GM23338 (cell line): Measurements from ENCODE around the gene ASAP2. TPM values are rescaled to one million over a fixed set of nuclear protein-coding genes. Genes with fewer than 3 reads are reported as not detected.

Source experiments
- ATAC-seq: fragments of 200-7000 bp; cut with Tn5 transposase; 3 replicates; pipeline ENCODE4 v1.9.1; 2020
- DNase-seq: peaks from one replicate; pipeline ENCODE4 v3.0.0-alpha.2; 2015; ENCODE audit warnings: low spot score
- H2AFZ ChIP-seq: fragments of 200-600 bp; sonication (generic); 2 replicates; pipeline ENCODE4 v1.8.0; 2016; ENCODE audit warnings: antibody characterized with exemption, mild to moderate bottlenecking, moderate library complexity
- H3F3A ChIP-seq: fragments of 200-600 bp; sonication (generic); replicated peaks from 2 replicates; pipeline ENCODE4 v1.8.0; 2017; ENCODE audit warnings: antibody characterized with exemption, mixed run types, low read depth
- H3K27ac ChIP-seq: fragments of 200-600 bp; sonication (generic); 2 replicates; pipeline ENCODE4 v1.6.1; 2016; ENCODE audit warnings: low read depth
- H3K27me3 ChIP-seq: fragments of 200-600 bp; sonication (generic); 2 replicates; pipeline ENCODE4 v1.8.0; 2016; ENCODE audit warnings: mild to moderate bottlenecking, mixed run types, moderate library complexity; ENCODE audit not compliant: insufficient read depth
- H3K36me3 ChIP-seq: fragments of 200-600 bp; sonication (generic); 2 replicates; pipeline ENCODE4 v1.8.0; 2016; ENCODE audit warnings: mild to moderate bottlenecking; ENCODE audit not compliant: insufficient read depth
- H3K4me1 ChIP-seq: fragments of 200-600 bp; sonication (generic); 2 replicates; pipeline ENCODE4 v1.8.0; 2016; ENCODE audit warnings: mild to moderate bottlenecking, moderate library complexity; ENCODE audit not compliant: insufficient read depth
- H3K4me2 ChIP-seq: fragments of 200-600 bp; sonication (generic); 2 replicates; pipeline ENCODE4 v1.7.1; 2017; ENCODE audit warnings: mixed run types
- H3K4me3 ChIP-seq: fragments of 200-600 bp; sonication (generic); 2 replicates; pipeline ENCODE4 v1.6.1; 2016; ENCODE audit warnings: mixed run types
- H3K79me2 ChIP-seq: fragments of 200-600 bp; sonication (generic); replicated peaks from 2 replicates; pipeline ENCODE4 v1.8.0; 2017; ENCODE audit warnings: mild to moderate bottlenecking; ENCODE audit not compliant: insufficient read depth
- H3K9me2 ChIP-seq: fragments of 200-600 bp; sonication (generic); 2 replicates; pipeline ENCODE4 v1.8.0; 2017; ENCODE audit not compliant: insufficient read depth
- H4K20me1 ChIP-seq: fragments of 200-600 bp; sonication (generic); replicated peaks from 2 replicates; pipeline ENCODE4 v1.8.0; 2017; ENCODE audit warnings: mild to moderate bottlenecking; ENCODE audit not compliant: insufficient read depth
- H3K27ac Mint-ChIP-seq: 2 replicates; pipeline ENCODE4 v1.8.0; 2020; ENCODE audit warnings: inconsistent platforms, mild to moderate bottlenecking, moderate library complexity, mixed read lengths
- H3K27me3 Mint-ChIP-seq: 3 replicates; pipeline ENCODE4 v1.8.0; 2022; ENCODE audit warnings: low read depth, mild to moderate bottlenecking, moderate library complexity, mixed read lengths, inconsistent platforms; ENCODE audit not compliant: insufficient read depth, poor library complexity
- H3K36me3 Mint-ChIP-seq: 3 replicates; pipeline ENCODE4 v1.8.0; 2021; ENCODE audit warnings: low read depth, mild to moderate bottlenecking, inconsistent platforms, moderate library complexity, mixed read lengths
- H3K4me1 Mint-ChIP-seq: 3 replicates; pipeline ENCODE4 v1.8.0; 2020; ENCODE audit warnings: mild to moderate bottlenecking, inconsistent platforms, mixed read lengths
- H3K4me3 Mint-ChIP-seq: 3 replicates; pipeline ENCODE4 v1.8.0; 2021; ENCODE audit warnings: moderate library complexity, mild to moderate bottlenecking, inconsistent platforms, mixed read lengths
- H3K9me3 Mint-ChIP-seq: 3 replicates; pipeline ENCODE4 v1.8.0; 2020; ENCODE audit warnings: moderate library complexity, mild to moderate bottlenecking, inconsistent platforms, mixed read lengths
- CREB1 ChIP-seq: fragments of 250-450 bp; sonication (Bioruptor Pico); IDR thresholded peaks from 2 replicates; pipeline ENCODE4 v1.5.0; 2020; ENCODE audit warnings: low read depth, mild to moderate bottlenecking, moderate library complexity
- CTCF ChIP-seq, 2 experiments: fragments of 200-600 bp in 1 of 2; sonication (generic) in 1 of 2; conservative IDR thresholded peaks; 2 replicates each; pipeline versions ENCODE4 v1.5.1 to v1.6.1; 2016 to 2017; ENCODE audit warnings: antibody characterized with exemption in 2 of 2, low read depth in 2 of 2, mild to moderate bottlenecking in 2 of 2, moderate library complexity in 1 of 2
- ETS1 ChIP-seq: IDR thresholded peaks from 2 replicates; pipeline ENCODE4 v1.6.1; 2016; ENCODE audit warnings: antibody characterized with exemption
- EZH2 ChIP-seq: fragments of 200-600 bp; sonication (generic); IDR thresholded peaks from one replicate; pipeline ENCODE4 v1.8.0; 2017; ENCODE audit warnings: antibody characterized with exemption, mild to moderate bottlenecking, low read depth; ENCODE audit not compliant: unreplicated experiment
- EZH2phosphoT487 ChIP-seq: fragments of 200-600 bp; sonication (generic); IDR thresholded peaks from one replicate; pipeline ENCODE4 v1.8.1; 2018; ENCODE audit warnings: antibody characterized with exemption; ENCODE audit not compliant: unreplicated experiment
- JUNB ChIP-seq: IDR thresholded peaks from one replicate; pipeline ENCODE4 v1.6.1; 2016; ENCODE audit warnings: antibody characterized with exemption; ENCODE audit not compliant: unreplicated experiment
- NANOG ChIP-seq: IDR thresholded peaks from 2 replicates; pipeline ENCODE4 v1.6.1; 2016; ENCODE audit warnings: antibody characterized with exemption, borderline replicate concordance
- POLR2AphosphoS5 ChIP-seq: IDR thresholded peaks from 2 replicates; pipeline ENCODE4 v1.6.1; 2016; ENCODE audit warnings: antibody characterized with exemption, low read depth
- REST ChIP-seq: IDR thresholded peaks from one replicate; pipeline ENCODE4 v1.6.1; 2018; ENCODE audit warnings: antibody characterized with exemption; ENCODE audit not compliant: unreplicated experiment
- STAT1 ChIP-seq: IDR thresholded peaks from one replicate; pipeline ENCODE4 v1.6.1; 2016; ENCODE audit warnings: antibody characterized with exemption; ENCODE audit not compliant: unreplicated experiment
- ZNF114 ChIP-seq: fragments of 250-450 bp; sonication (Bioruptor Pico); IDR thresholded peaks from 2 replicates; pipeline ENCODE4 v1.5.0; 2020; ENCODE audit warnings: mild to moderate bottlenecking, moderate library complexity
- ZNF331 ChIP-seq: fragments of 250-450 bp; sonication (Bioruptor Pico); IDR thresholded peaks from 2 replicates; pipeline ENCODE4 v1.5.0; 2020; ENCODE audit warnings: low read depth, mild to moderate bottlenecking, moderate library complexity
- ZNF462 ChIP-seq: fragments of 250-450 bp; sonication (Bioruptor Pico); IDR thresholded peaks from 2 replicates; pipeline ENCODE4 v1.5.0; 2020; ENCODE audit warnings: mild to moderate bottlenecking, moderate library complexity
- polyA plus RNA-seq: library from polyadenylated mRNA; unstranded; fragments of >200 nt; fragmentation: Nextera tagmentation; extraction: Ambion mirVana; gene quantifications from 2 replicates; pipeline ENCODE4 v1.2.1, GENCODE V29; 2016
- total RNA-seq: library from RNA; depleted of rRNA; stranded (reverse); fragments of >200 nt; shearing (Covaris generic); gene quantifications from 2 replicates; pipeline ENCODE4 v1.2.3, GENCODE V29; 2014

ASAP2 gene
- total and polyA plus RNA-seq, 2 experiments from 2014 or later = 2.6 to 15.6 TPM

GRCh38 chr2:9329497-9329896, 122.9 kb downstream of the ASAP2 start:
- ATAC-seq = no peak
- H3K4me1 ChIP-seq = peaks cover 11% of the 10 kb centered on the region
- no peaks in the 10 kb centered on the region for H3K9me2 ChIP-seq
- DNase-seq = no peak
- H3K9me3 Mint-ChIP-seq = no peaks in the 10 kb centered on the region
- H3K79me2 ChIP-seq = no peaks in the 10 kb centered on the region
- H3K36me3 Mint-ChIP-seq = peaks cover 10% of the 10 kb centered on the region
- peaks cover 5% of the 10 kb centered on the region for H3K27me3 Mint-ChIP-seq
- H3K27ac Mint-ChIP-seq = peak overlapping the region; percentile 65; the same call in 1 of the 2 replicates
- H3F3A ChIP-seq = no peaks in the 10 kb centered on the region
- no peaks in the 10 kb centered on the region for H3K27me3 ChIP-seq
- TF ChIP-seq CTCF (conservative IDR thresholded peaks at IDR 0.05; ENCODE audit: low read depth in 2 of 2) = no peak
- TF ChIP-seq ZNF114 (CRISPR knock-in tag) = no peak
- TF ChIP-seq EZH2 = no peak
- no peak for TF ChIP-seq CREB1 (CRISPR knock-in tag)
- no peak for TF ChIP-seq JUNB
- no peak for TF ChIP-seq EZH2phosphoT487
- no peak for TF ChIP-seq POLR2AphosphoS5
- no peak for TF ChIP-seq REST
- TF ChIP-seq STAT1 = no peak
- no peak for TF ChIP-seq ETS1
- no peak for TF ChIP-seq NANOG
- no peak for TF ChIP-seq ZNF331 (CRISPR knock-in tag)
- TF ChIP-seq ZNF462 = no peak
- no peak overlapping the region for H3K4me3 Mint-ChIP-seq
- no peaks in the 10 kb centered on the region; the same call in 1 of the 2 replicates for H4K20me1 ChIP-seq
- H3K36me3 ChIP-seq = no peaks in the 10 kb centered on the region
- H2AFZ ChIP-seq = no peak overlapping the region
- H3K4me2 ChIP-seq = no peak overlapping the region
- peaks cover 17% of the 10 kb centered on the region for H3K4me1 Mint-ChIP-seq
- H3K27ac ChIP-seq = no peak overlapping the region
- H3K4me3 ChIP-seq = no peak overlapping the region
